BLaER1 treated with 17β-estradiol and CSF1 and Interleukin-3, amounts not matched to agents 10 nM and 100 nM (cell line): Measurements from ENCODE around the gene CERS4.
"Not testable (repeated sequence)": the region's sequence is repeated elsewhere in the genome, so short reads cannot be mapped to it uniquely, and the experiment has no call there.

Source experiments
- H3K27ac ChIP-seq, 11 experiments: shearing (Covaris generic); formaldehyde crosslinking; 2 replicates each; pipeline ENCODE4 v1.8.1; 2022
- H3K27me3 ChIP-seq, 11 experiments: shearing (Covaris generic); formaldehyde crosslinking; 2 replicates each; pipeline ENCODE4 v1.8.1; 2022
- H3K36me3 ChIP-seq, 11 experiments: shearing (Covaris generic); formaldehyde crosslinking; 2 replicates each; pipeline ENCODE4 v1.8.1; 2022
- H3K4me1 ChIP-seq, 10 experiments: shearing (Covaris generic); formaldehyde crosslinking; 2 replicates each; pipeline ENCODE4 v1.8.1; 2022
- H3K4me2 ChIP-seq, 11 experiments: shearing (Covaris generic); formaldehyde crosslinking; 2 replicates each; pipeline ENCODE4 v1.8.1; 2022
- H3K4me3 ChIP-seq, 10 experiments: shearing (Covaris generic); formaldehyde crosslinking; 2 replicates each; pipeline ENCODE4 v1.8.1; 2022
- H3K9ac ChIP-seq, 11 experiments: shearing (Covaris generic); formaldehyde crosslinking; 2 replicates each; pipeline ENCODE4 v1.8.1; 2022
- H3K9me3 ChIP-seq, 11 experiments: shearing (Covaris generic); formaldehyde crosslinking; replicated peaks in 1 of 11; 2 replicates each; pipeline ENCODE4 v1.8.1; 2022
- H4K20me1 ChIP-seq, 11 experiments: shearing (Covaris generic); formaldehyde crosslinking; 2 replicates each; pipeline ENCODE4 v1.8.1; 2022
- Cebpa-rat ChIP-seq, 11 experiments: shearing (Covaris generic); IDR thresholded peaks; 2 replicates each; pipeline ENCODE4 v1.8.1; 2022

CERS4 gene

GRCh38 chr19:8261881-8262280 is 52.7 kb downstream of the CERS4 start:
- Histone ChIP-seq H3K27me3 (no peaks in the 10 kb centered on the region), H4K20me1 (peaks cover 0 to 13% (median 0%) of the 10 kb centered on the region in 11 experiments; a peak in 3 of 22 replicates), H3K4me1 (peaks cover 3 to 30% (median 17%) of the 10 kb centered on the region in 10 experiments; a peak in 19 of 20 replicates), H3K27ac (no peak overlapping the region), H3K36me3 (peaks cover 25 to 59% (median 46%) of the 10 kb centered on the region in 11 experiments), H3K9ac (no peak overlapping the region), H3K4me3 (no peak overlapping the region), H3K9me3 (no peaks in the 10 kb centered on the region), H3K4me2 (no peak overlapping the region)
- no peak for TF ChIP-seq Cebpa-rat (IDR thresholded peaks at IDR 0.05)

GRCh38 chr19:8262431-8262830 is 53.3 kb downstream of the CERS4 start:
- Histone ChIP-seq H3K27me3 (no peaks in the 10 kb centered on the region), H3K9me3 (no peaks in the 10 kb centered on the region), H3K4me3 (no peak overlapping the region), H3K9ac (no peak overlapping the region), H3K4me1 (peaks cover 3 to 25% (median 15%) of the 10 kb centered on the region in 10 experiments), H3K36me3 (peaks cover 20 to 53% (median 41%) of the 10 kb centered on the region in 11 experiments), H4K20me1 (peaks cover 0 to 13% (median 0%) of the 10 kb centered on the region in 11 experiments; a peak in 3 of 22 replicates), H3K27ac (no peak overlapping the region), H3K4me2 (no peak overlapping the region)
- TF ChIP-seq Cebpa-rat (IDR thresholded peaks at IDR 0.05) = no peak

GRCh38 chr19:8264248-8264647 is 55.1 kb downstream of the CERS4 start:
- not testable (repeated sequence) for H3K27me3 ChIP-seq, H3K9ac ChIP-seq, H3K9me3 ChIP-seq, H3K4me2 ChIP-seq, H3K4me3 ChIP-seq, H3K27ac ChIP-seq
- H3K36me3 ChIP-seq = peaks cover 12 to 37% (median 26%) of the 10 kb centered on the region in 11 experiments
- H4K20me1 ChIP-seq = peaks cover 0 to 13% (median 0%) of the 10 kb centered on the region in 11 experiments; a peak in 3 of 22 replicates
- peaks cover 16 to 35% (median 27%) of the 10 kb centered on the region in 10 experiments for H3K4me1 ChIP-seq

- Histone ChIP-seq H3K4me2 (no peak overlapping the region), H3K4me1 (peaks cover 11 to 43% (median 31%) of the 10 kb centered on the region in 10 experiments), H3K27ac (no peak overlapping the region), H3K9me3 (no peaks in the 10 kb centered on the region), H3K9ac (no peak overlapping the region), H3K27me3 (peaks cover 0 to 9% (median 0%) of the 10 kb centered on the region in 11 experiments; a peak in 3 of 22 replicates), H4K20me1 (peaks cover 0 to 7% (median 0%) of the 10 kb centered on the region in 11 experiments; a peak in 3 of 22 replicates), H3K4me3 (no peak overlapping the region), H3K36me3 (peaks cover 12 to 27% (median 19%) of the 10 kb centered on the region in 11 experiments)
- no peak for TF ChIP-seq Cebpa-rat (IDR thresholded peaks at IDR 0.05)
These were observed 56.7 kb downstream of the CERS4 start for GRCh38 chr19:8265872-8266271.

GRCh38 chr19:8269724-8270123 is 60.6 kb downstream of the CERS4 start:
- Histone ChIP-seq H3K4me3 (peak overlapping the region in 2 of 10 experiments; percentile 36 to 62; a peak in 2 of 20 replicates), H3K4me1 (peaks cover 6 to 47% (median 29%) of the 10 kb centered on the region in 10 experiments; a peak in 18 of 20 replicates), H3K9me3 (no peaks in the 10 kb centered on the region), H3K9ac (peak overlapping the region in 5 of 11 experiments; percentile 56 to 79 (median 72); a peak in 4 of 22 replicates), H3K36me3 (peaks cover 0 to 4% (median 0%) of the 10 kb centered on the region in 11 experiments; a peak in 1 of 22 replicates), H3K27ac (peak overlapping the region in 5 of 11 experiments; percentile 64 to 78 (median 72); a peak in 6 of 22 replicates), H4K20me1 (no peaks in the 10 kb centered on the region), H3K27me3 (peaks cover 0 to 15% (median 0%) of the 10 kb centered on the region in 11 experiments; a peak in 4 of 22 replicates), H3K4me2 (peak overlapping the region; percentile 72 to 97 (median 82))
- TF ChIP-seq Cebpa-rat (IDR thresholded peaks at IDR 0.05) = no peak

GRCh38 chr19:8276508-8276907 is 67.3 kb downstream of the CERS4 start:
- not testable (repeated sequence) for H3K36me3 ChIP-seq, H3K4me3 ChIP-seq, H4K20me1 ChIP-seq, H3K4me2 ChIP-seq, H3K27me3 ChIP-seq, H3K4me1 ChIP-seq, H3K9ac ChIP-seq, H3K9me3 ChIP-seq, H3K27ac ChIP-seq

- H4K20me1 ChIP-seq, H3K9ac ChIP-seq, H3K36me3 ChIP-seq, H3K4me3 ChIP-seq, H3K9me3 ChIP-seq, H3K4me1 ChIP-seq, H3K4me2 ChIP-seq, H3K27ac ChIP-seq, H3K27me3 ChIP-seq: not testable (repeated sequence)
These were observed 82.2 kb downstream of the CERS4 start for GRCh38 chr19:8291337-8291736.

GRCh38 chr19:8302357-8302691 is 93.2 kb downstream of the CERS4 start:
- Histone ChIP-seq H3K27ac (no peak overlapping the region), H3K9me3 (no peaks in the 10 kb centered on the region), H3K4me3 (no peak overlapping the region), H4K20me1 (peaks cover 0 to 58% (median 51%) of the 10 kb centered on the region in 11 experiments; a peak in 17 of 22 replicates), H3K4me2 (peak overlapping the region in 1 of 11 experiments; percentile 12; a peak in 1 of 22 replicates), H3K27me3 (peaks cover 0 to 57% (median 0%) of the 10 kb centered on the region in 11 experiments; a peak in 5 of 22 replicates), H3K9ac (0 out of 22 replicates have a peak overlapping the region, but pooled peaks of 1 of the 11 experiments have one; percentile 9), H3K36me3 (peaks cover 0 to 51% (median 37%) of the 10 kb centered on the region in 11 experiments; a peak in 16 of 22 replicates), H3K4me1 (peaks cover 4 to 50% (median 35%) of the 10 kb centered on the region in 10 experiments)
- TF ChIP-seq Cebpa-rat (IDR thresholded peaks at IDR 0.05) = no peak

GRCh38 chr19:8302734-8303133 is 93.6 kb downstream of the CERS4 start:
- Histone ChIP-seq H3K36me3 (peaks cover 0 to 51% (median 37%) of the 10 kb centered on the region in 11 experiments; a peak in 16 of 22 replicates), H3K27me3 (peaks cover 0 to 61% (median 0%) of the 10 kb centered on the region in 11 experiments; a peak in 5 of 22 replicates), H3K27ac (no peak overlapping the region), H3K4me1 (peaks cover 8 to 54% (median 39%) of the 10 kb centered on the region in 10 experiments), H3K9ac (0 out of 22 replicates have a peak overlapping the region, but pooled peaks of 1 of the 11 experiments have one; percentile 9), H3K4me2 (0 out of 22 replicates have a peak overlapping the region, but pooled peaks of 1 of the 11 experiments have one; percentile 12), H4K20me1 (peaks cover 0 to 62% (median 51%) of the 10 kb centered on the region in 11 experiments; a peak in 17 of 22 replicates), H3K4me3 (no peak overlapping the region), H3K9me3 (no peaks in the 10 kb centered on the region)
- no peak for TF ChIP-seq Cebpa-rat (IDR thresholded peaks at IDR 0.05)
